SK-N-SH (cell line): ENCODE data around the gene DPP10. TPM values are rescaled to one million over a fixed set of nuclear protein-coding genes. Genes with fewer than 3 reads are reported as not detected.

Experiments
- CTCF ChIA-PET: fragments of 300-600, 350-600 bp; formaldehyde crosslinking; extraction: SDS; loops from one replicate; lab custom pipeline; 2021; lab: Yijun Ruan, JAX
- POLR2A ChIA-PET: fragments of 350-600 bp; sonication (Branson Sonifier 250); formaldehyde crosslinking; extraction: SDS; loops from one replicate; lab custom pipeline; 2020; ENCODE audit warnings: antibody characterized with exemption, inconsistent platforms; lab: Yijun Ruan, JAX
- DNase-seq: peaks from one replicate; pipeline ENCODE4 v3.0.0; 2012
- H2AFZ ChIP-seq: fragments of 200-600 bp; sonication (generic); 2 replicates; pipeline ENCODE4 v1.8.1; 2016; ENCODE audit warnings: antibody characterized with exemption, mild to moderate bottlenecking, low read depth
- H3F3A ChIP-seq: fragments of 200-600 bp; sonication (generic); replicated peaks from 2 replicates; pipeline ENCODE3; 2016; ENCODE audit warnings: antibody characterized with exemption, mild to moderate bottlenecking; ENCODE audit not compliant: insufficient read depth
- H3K27ac ChIP-seq, 2 experiments: fragments of 200-500 bp in 1 of 2; fragments of 200-600 bp in 1 of 2; sonication (Bioruptor generic) in 1 of 2; sonication (generic), shearing (Covaris generic) in 1 of 2; 2 replicates each; pipeline versions ENCODE4 v1.5.1 to v1.6.1; 2014 to 2016; ENCODE audit warnings: low read depth in 2 of 2, inconsistent platforms in 1 of 2, low read length in 1 of 2, mild to moderate bottlenecking in 1 of 2, mixed read lengths in 1 of 2
- H3K27me3 ChIP-seq: fragments of 200-600 bp; sonication (generic), shearing (Covaris generic); 2 replicates; pipeline ENCODE4 v1.6.1; 2016; ENCODE audit warnings: mixed run types; ENCODE audit not compliant: insufficient read depth
- H3K36me3 ChIP-seq, 2 experiments: fragments of 200-500 bp in 1 of 2; fragments of 200-600 bp in 1 of 2; sonication (Bioruptor generic) in 1 of 2; sonication (generic) in 1 of 2; replicated peaks in 1 of 2; 2 replicates each; pipeline versions ENCODE3 to v1.5.1; 2014 to 2016; ENCODE audit warnings: low read length in 1 of 2, mild to moderate bottlenecking in 1 of 2; ENCODE audit not compliant: insufficient read depth in 2 of 2, control insufficient read depth in 1 of 2
- H3K4me1 ChIP-seq, 2 experiments: fragments of 200-500 bp in 1 of 2; fragments of 200-600 bp in 1 of 2; sonication (Bioruptor generic) in 1 of 2; sonication (generic), shearing (Covaris generic) in 1 of 2; 2 replicates each; pipeline versions ENCODE4 v1.5.1 to v1.6.1; 2014 to 2016; ENCODE audit warnings: low read depth in 1 of 2, low read length in 1 of 2, mixed run types in 1 of 2; ENCODE audit not compliant: insufficient read depth in 2 of 2, control insufficient read depth in 1 of 2
- H3K4me2 ChIP-seq: fragments of 200-600 bp; sonication (generic), shearing (Covaris generic); 2 replicates; pipeline ENCODE4 v1.6.1; 2017; ENCODE audit warnings: mixed run types
- H3K4me3 ChIP-seq, 2 experiments: fragments of 200-500 bp in 1 of 2; fragments of 200-600 bp in 1 of 2; sonication (Bioruptor generic) in 1 of 2; sonication (generic), shearing (Covaris generic) in 1 of 2; 2 replicates each; pipeline versions ENCODE4 v1.5.1 to v1.8.1; 2014 to 2016; ENCODE audit warnings: low read depth in 2 of 2, inconsistent platforms in 1 of 2, low read length in 1 of 2, mild to moderate bottlenecking in 1 of 2, mixed read lengths in 1 of 2, moderate library complexity in 1 of 2
- H3K79me2 ChIP-seq: fragments of 200-600 bp; sonication (generic); 2 replicates; pipeline ENCODE4 v1.8.1; 2017; ENCODE audit warnings: mild to moderate bottlenecking; ENCODE audit not compliant: insufficient read depth
- H3K9ac ChIP-seq: fragments of 200-600 bp; sonication (generic); 2 replicates; pipeline ENCODE4 v1.6.1; 2017; ENCODE audit warnings: mixed run types
- H3K9me2 ChIP-seq: fragments of 200-600 bp; sonication (generic); 2 replicates; pipeline ENCODE4 v1.6.1; 2017; ENCODE audit warnings: mixed run types
- H3K9me3 ChIP-seq: fragments of 200-600 bp; sonication (generic); 2 replicates; pipeline ENCODE4 v1.6.1; 2017; ENCODE audit warnings: mixed run types, mild to moderate bottlenecking, moderate library complexity
- H4K20me1 ChIP-seq: fragments of 200-600 bp; sonication (generic); 2 replicates; pipeline ENCODE4 v1.6.1; 2017; ENCODE audit warnings: mild to moderate bottlenecking, mixed run types; ENCODE audit not compliant: insufficient read depth
- CHD2 ChIP-seq: fragments of 150-350 bp; IDR thresholded peaks from 2 replicates; pipeline ENCODE4 v1.6.1; 2018; ENCODE audit warnings: low read length; ENCODE audit not compliant: partially characterized antibody
- EP300 ChIP-seq, 2 experiments: IDR thresholded peaks; 2 replicates each; pipeline versions ENCODE4 v1.4.0 to v1.6.1; 2012; ENCODE audit warnings: borderline replicate concordance in 1 of 2, low read depth in 1 of 2, low read length in 1 of 2
- EZH2phosphoT487 ChIP-seq: fragments of 200-600 bp; sonication (generic); IDR thresholded peaks from 2 replicates; pipeline ENCODE4 v1.6.1; 2017; ENCODE audit warnings: low read depth, mixed run types, mild to moderate bottlenecking, antibody characterized with exemption, moderate library complexity, borderline replicate concordance
- FOSL2 ChIP-seq: IDR thresholded peaks from 2 replicates; pipeline ENCODE4 v1.4.0; 2012; ENCODE audit warnings: low read depth, mild to moderate bottlenecking, moderate library complexity, borderline replicate concordance
- MAX ChIP-seq: IDR thresholded peaks from 2 replicates; pipeline ENCODE4 v1.4.0; 2012; ENCODE audit warnings: low read depth
- POLR2AphosphoS5 ChIP-seq: IDR thresholded peaks from 2 replicates; pipeline ENCODE4 v1.6.1; 2012; ENCODE audit warnings: low read depth, low read length
- RAD21 ChIP-seq: IDR thresholded peaks from 2 replicates; pipeline ENCODE4 v1.6.1; 2012; ENCODE audit warnings: mild to moderate bottlenecking, low read length
- REST ChIP-seq: IDR thresholded peaks from 2 replicates; pipeline ENCODE4 v1.6.1; 2012; ENCODE audit warnings: mild to moderate bottlenecking, low read depth, low read length, moderate library complexity
- RFX5 ChIP-seq: IDR thresholded peaks from 2 replicates; pipeline ENCODE4 v1.6.1; 2012; ENCODE audit warnings: mild to moderate bottlenecking, improper control_type of control experiment, low read length
- TAF1 ChIP-seq: IDR thresholded peaks from 2 replicates; pipeline ENCODE4 v1.6.1; 2012; ENCODE audit warnings: low read depth, mild to moderate bottlenecking, low read length, moderate library complexity, borderline replicate concordance
- WGBS: methylation state at CpG from one replicate; pipeline ENCODE4 v1.1.6; 2017; ENCODE audit warnings: low lambda C conversion rate; 5-methylcytosine and 5-hydroxymethylcytosine counted together
- polyA plus RNA-seq, 3 experiments: library from polyadenylated mRNA; depleted of rRNA; stranded (reverse); fragments of >200 nt; gene quantifications; 2 replicates each; pipeline ENCODE4 v1.2.3, GENCODE V29; 2012

The DPP10 gene
- polyA plus RNA-seq, 1 of the 3 experiments (the other 2 are of a cell fraction): not detected

- TF ChIP-seq EZH2phosphoT487 (no peak), RAD21 (no peak), MAX (no peak)
Observed at GRCh38 chr2:114499101-114499500, 56.7 kb downstream of the DPP10 start (continued).

- Histone ChIP-seq H3K9me3 (no peaks in the 10 kb centered on the region), H3K27ac (no peak overlapping the region), H3F3A (no peaks in the 10 kb centered on the region), H3K9ac (no peak overlapping the region), H2AFZ (no peak overlapping the region), H3K79me2 (no peaks in the 10 kb centered on the region), H3K4me3 (no peak overlapping the region), H3K27me3 (no peaks in the 10 kb centered on the region), H3K36me3 (no peaks in the 10 kb centered on the region), H3K4me1 (no peaks in the 10 kb centered on the region), H4K20me1 (no peaks in the 10 kb centered on the region), H3K4me2 (no peak overlapping the region), H3K9me2 (no peaks in the 10 kb centered on the region)
- DNase-seq: no peak
- POLR2A ChIA-PET: no interaction called here
- CTCF ChIA-PET: no interaction called here
- no peak for TF ChIP-seq FOSL2
Observed at GRCh38 chr2:114507744-114508143, 65.3 kb downstream of the DPP10 start.

GRCh38 chr2:114515882-114516281, 73.4 kb downstream of the DPP10 start:
- Histone ChIP-seq H3K27ac (no peak overlapping the region), H4K20me1 (no peaks in the 10 kb centered on the region), H3K9me2 (no peaks in the 10 kb centered on the region), H3F3A (no peaks in the 10 kb centered on the region), H3K36me3 (no peaks in the 10 kb centered on the region), H3K27me3 (no peaks in the 10 kb centered on the region), H3K9ac (no peak overlapping the region), H3K4me2 (no peak overlapping the region), H3K79me2 (no peaks in the 10 kb centered on the region), H2AFZ (no peak overlapping the region), H3K4me3 (no peak overlapping the region), H3K4me1 (no peaks in the 10 kb centered on the region), H3K9me3 (no peaks in the 10 kb centered on the region)
- WGBS: 6% methylated on average over 3 of the region's 3 CpGs
- TF ChIP-seq POLR2AphosphoS5 (no peak), RFX5 (no peak), EP300 (IDR thresholded peaks at IDR 0.05; ENCODE audit: borderline replicate concordance in 1 of 2, low read depth in 1 of 2, low read length in 1 of 2) (no peak), REST (no peak), TAF1 (no peak), CHD2 (no peak)
- ChIA-PET CTCF (no interaction called here), POLR2A (no interaction called here)
- DNase-seq: no peak
